MV-4-11 (cell line): Measurements from ENCODE around the gene CXCR2.
"Not testable (repeated sequence)": the region's sequence is repeated elsewhere in the genome, so short reads cannot be mapped to it uniquely, and the experiment has no call there.

Experiments
- DNase-seq: peaks from one replicate; lab custom pipeline; 2025; lab: John Stamatoyannopoulos, UW

The CXCR2 gene

DNA sequence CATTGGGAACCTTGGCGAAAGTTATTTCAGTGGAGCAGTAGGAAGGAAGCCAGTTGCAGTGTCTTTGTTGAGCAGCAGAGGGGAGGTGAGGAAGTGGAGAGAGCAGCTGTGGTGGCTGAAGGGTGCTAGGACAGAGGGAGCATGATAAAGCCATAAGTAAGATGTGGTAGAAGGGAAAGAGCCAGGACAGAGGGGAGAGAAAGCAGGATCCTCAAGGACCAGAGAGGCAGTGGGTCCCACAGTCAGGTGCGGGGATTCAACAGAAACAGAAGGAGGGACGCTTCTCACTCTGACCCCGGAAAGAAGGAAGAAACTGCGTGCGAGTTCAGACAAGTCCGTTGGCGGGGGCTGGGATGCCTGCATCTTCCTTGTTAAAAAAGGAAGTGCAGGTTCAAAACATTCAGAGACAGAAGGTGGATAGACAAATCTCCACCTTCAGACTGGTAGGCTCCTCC, at the start of gene CXCR2:
Gene CXCR2 (plus strand): TSS at position 403 of the 455 bp plus-strand sequence. CDS start 8,774 bp downstream, outside the sequence.
- DNase-seq = peak; percentile 84

DNA sequence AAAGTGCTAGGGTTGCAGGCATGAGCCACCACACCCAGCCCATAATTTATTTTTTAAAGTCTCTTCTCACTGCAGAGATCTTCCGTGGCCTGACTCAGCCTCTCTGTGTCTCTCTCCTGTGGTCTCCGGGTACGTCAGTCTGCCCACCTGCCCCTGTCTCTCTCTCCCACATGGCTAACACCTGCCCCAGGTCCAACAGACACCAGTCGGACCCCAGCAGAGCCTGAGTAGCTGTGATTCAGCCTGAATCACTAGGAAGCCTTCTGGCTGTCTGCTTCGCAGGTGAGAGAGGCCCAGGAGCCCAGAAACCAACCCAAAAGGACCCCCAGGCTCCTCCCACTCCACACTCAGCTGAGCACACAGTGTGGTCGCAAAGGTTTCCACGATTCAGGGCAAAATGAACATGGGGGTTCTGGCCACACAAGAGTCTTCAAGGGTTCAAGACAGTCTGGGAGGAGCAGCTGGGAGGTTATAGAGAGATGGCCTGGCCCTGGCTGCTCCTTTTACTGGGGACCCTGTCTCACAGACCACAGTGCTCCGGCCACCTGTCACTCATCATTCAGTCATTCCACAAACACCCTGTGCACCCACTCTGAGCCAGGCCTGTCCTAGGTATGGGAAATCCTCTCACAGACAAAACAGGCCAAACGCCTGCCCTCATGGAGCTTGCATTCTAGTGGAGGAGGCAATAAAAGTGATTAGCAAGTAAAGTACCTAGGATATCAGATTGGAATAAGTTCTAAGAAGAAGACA, 48.2 kb upstream of the CXCR2 start:
- DNase-seq = no peak

DNA sequence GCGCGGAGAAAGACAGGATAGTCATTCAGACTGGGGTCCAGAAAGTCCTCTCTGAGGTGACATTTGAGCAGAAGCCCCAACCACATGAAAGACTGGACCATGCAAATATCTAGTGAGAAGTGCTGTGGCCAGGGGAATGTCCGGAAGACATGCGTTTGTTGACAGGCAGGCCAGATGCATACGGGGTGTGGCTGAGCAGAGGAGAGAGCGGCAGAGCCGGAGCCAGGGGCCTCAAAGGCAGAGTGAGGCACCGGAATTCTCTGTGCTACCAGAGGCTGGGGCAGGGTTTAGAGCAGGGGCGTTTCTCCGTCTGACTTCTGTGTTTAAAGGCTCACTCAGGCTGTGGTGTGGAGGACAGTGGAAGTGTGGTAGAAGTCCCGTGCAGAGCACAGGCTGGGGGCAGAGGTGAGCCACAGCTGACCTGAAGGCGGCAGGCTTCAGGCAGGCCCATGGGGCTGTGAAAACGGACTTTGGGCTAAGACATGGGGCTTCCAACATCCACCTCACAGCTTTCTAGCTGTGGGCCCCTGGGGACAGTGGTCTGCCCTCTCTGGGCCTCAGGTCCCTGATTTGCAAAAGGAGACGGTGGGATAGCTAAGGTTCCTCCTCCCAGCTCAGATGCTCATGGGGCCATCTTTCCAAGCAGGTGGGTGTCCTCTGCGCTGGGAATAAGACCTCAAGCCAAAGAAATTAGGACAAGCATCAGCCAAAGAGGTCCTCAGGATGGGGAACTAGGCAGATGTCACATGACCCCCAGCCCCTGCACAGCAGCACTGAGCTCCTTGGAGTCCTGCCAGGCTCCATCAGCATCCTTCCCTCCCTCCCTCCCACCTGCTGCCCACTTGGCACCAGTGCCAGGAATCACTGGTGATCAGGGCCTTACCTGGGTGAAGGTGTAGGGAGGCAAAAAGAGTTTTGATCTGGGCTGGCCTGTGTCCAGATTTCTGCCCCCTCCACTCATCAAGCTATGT, 45.6 kb upstream of the CXCR2 start:
- no peak for DNase-seq

DNA sequence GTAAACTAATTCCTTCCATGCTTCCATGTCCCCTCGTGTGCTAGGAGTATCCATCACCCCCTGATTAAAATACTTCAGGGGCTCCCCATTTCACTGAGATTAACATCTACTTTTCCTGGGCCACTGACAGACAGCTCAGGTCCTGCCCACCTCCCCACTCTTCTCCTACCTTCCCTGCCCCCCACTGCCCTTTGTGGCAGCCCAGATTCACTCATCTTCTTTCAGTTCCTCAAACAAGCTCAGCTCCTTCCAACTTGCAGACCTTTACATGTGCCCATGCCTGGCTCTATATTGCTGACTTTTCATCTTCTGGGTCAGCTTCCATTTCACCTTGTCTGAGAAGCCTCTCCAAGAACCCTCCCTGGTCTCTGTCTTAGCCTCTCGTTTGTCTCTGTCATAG, 44.8 kb upstream of the CXCR2 start:
- peak; percentile 75 for DNase-seq

DNA sequence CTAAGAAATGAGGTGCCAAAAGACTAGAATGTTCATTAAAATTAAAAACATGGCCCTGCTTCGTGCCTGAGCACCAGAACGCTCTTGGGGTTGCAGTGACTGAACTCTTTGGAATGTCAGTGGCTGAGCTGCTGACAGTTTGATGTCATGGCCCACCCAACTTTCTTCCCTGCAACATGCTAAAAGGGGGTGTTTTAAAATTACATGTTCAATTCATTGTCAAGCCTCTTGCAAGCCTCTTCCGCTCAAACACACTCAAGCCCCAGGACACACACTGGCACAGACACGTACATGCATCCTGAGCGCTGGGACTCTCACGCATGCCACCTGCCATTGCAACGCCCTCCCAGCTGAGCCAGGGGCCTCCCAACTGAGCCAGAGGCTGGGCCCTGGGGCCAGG, 44.1 kb upstream of the CXCR2 start:
- no peak for DNase-seq

DNA sequence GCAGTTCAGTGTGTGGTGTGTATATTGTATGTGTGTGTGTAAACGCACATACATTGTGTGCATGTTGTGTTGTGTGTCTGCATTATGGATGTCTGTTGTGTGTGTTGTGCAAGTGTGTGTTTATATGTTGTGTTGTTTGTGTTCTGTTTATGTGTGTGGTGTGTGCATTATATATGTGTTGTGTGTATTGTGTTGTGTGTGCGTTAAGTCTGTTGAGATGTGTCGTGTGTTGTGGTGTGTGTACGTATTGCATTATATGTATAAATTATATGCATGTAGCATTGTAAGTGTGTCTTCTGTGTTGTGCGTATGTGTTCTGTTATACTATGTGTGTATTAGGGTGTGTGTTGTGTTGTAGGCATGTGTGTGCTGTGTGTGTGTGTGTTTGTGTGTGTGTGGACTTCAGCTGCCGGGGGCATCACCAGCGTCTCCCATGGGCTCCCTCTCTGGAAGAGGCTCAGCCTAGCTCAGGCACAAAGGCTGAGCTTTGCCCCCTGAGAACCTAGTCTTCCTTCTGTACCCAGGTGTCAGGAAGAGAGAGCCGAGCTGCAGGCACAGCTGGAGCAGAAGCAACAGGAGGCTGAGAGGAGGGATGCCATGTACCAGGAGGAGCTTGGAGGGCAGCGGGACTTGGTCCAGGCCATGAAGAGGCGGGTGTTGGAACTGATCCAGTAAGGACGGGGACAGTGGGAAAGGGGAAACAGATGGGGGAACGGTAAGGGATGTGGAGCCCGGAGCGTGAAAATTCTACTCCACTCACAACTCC, 43.1 kb upstream of the CXCR2 start:
- DNase-seq = no peak

DNA sequence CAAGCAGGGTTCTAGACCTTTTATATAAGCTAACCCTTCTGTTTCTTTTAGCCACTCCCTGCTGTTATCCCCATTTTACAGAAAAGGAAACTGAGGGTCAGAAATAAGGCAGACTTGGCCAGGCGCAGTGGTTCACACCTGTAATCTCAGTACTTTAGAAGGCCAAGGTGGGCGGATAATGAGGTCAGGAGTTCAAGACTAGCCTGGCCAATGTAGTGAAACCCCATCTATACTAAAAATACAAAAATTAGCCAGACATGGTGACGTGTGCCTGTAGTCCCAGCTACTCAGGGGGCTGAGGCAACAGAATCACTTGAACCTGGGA, 42.5 kb upstream of the CXCR2 start:
- DNase-seq = no peak

DNA sequence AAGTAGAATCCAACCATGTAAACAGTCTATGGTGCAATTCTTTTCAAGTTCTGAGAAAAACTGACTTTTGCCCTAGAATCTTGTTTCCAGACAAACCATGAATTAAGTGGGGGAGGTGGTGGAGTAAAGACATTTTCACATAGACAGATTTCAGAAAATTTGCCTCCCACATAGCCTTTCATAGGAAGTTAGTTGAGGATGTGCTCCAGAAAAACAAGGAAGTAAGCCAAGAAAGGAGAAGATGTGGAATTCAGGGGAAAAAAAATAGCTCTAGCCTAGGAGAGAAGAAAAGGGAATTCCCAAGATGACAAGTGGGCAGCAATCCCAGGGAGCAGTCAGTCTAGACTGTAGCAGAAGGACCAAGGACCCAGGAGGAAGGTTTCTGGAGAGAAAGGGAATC, 39.4 kb upstream of the CXCR2 start:
- DNase-seq = no peak

DNA sequence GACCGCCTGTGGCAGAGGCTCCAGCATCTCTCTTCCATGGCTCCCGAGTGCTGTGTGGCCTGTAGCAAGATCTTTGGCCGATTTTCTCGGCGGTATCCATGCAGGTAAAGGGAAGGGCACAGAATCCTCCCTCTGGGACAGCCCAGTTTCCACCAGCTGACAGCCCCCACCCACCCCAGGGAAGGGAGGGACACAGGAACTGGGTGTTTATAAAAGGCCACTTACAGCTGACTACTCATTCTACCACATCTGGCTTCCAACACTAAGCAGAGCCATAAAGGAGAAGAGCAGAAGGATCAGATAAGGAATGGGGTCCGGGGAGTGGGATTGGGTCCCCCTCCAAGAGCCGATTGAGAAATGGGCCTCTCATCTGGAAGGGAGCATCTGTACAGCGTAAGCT, 36.6 kb upstream of the CXCR2 start:
- DNase-seq = no peak

DNA sequence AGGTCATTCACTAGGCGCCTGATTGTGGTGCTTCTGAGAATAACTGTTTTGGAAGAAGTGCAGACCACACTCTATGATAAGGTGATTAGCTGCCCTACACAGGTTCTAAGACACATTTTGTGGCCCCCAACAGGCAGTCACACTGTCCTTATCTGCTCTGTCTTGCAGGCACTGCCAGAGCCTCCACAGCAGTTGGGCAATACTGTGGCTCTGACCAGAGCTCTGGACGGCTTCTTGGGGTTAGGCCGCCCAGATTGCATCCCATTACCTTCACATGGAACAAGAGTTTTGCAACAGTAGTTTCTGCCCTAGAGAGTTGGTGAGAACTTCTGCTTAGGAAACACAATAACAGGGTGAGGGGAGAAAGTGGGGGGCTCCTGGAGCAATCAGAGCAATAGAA, 34.1 kb upstream of the CXCR2 start:
- peak; percentile 92 for DNase-seq

DNA sequence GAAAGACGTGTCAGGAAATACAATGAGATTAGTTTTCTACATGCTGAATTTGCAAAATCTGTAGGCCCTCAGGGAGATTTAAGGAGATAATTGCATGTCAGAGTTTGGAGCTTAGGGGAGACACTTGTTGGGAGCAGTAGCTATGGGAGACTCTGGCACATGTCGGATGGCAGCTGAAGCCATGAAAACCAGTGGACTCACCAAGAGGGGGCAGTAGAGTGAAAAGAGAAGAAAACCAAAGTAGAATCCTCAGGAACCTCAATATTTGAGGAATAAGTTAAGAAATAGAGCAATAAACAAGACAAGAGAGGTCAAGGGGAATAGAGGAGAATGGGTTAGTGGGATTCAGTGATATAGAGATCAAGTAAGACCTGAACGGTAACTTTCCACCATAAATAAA, 31.9 kb upstream of the CXCR2 start:
- no peak for DNase-seq

DNA sequence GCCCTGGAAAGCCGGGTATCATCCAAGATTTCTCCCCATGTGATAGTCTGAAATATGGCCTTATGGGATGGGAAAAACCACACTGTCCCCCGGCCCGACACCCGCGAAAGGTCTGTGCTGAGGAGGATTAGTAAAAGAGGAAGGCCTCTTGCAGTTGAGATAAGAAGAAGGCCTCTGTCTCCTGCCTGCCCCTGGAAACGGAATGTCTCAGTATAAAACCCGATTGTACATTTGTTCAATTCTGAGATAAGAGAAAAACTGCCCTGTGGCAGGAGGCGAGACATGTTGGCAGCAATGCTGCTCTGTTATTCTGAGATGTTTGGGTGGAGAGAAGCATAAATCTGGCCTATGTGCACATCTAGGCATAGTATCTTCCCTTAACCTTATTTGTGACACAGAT, 30.0 kb upstream of the CXCR2 start:
- DNase-seq = peak; percentile 38

DNA sequence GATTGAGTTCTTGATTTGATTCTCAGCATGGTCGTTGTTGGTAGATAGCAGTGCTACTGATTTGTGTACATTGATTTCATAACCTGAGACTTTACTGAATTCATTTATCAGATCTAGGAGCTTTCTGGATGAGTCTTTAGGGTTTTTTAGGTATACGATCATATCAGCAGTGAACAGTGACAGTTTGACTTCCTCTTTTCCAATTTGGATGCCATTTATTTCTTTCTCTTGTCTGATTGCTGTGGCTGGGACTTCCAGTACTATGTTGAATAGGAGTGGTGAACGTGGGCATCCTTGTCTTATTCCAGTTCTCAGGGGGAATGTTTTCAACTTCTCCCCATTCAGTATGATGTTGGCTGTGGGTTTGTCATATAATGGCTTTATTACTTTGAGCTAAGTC, 27.9 kb upstream of the CXCR2 start:
- DNase-seq = no peak

DNA sequence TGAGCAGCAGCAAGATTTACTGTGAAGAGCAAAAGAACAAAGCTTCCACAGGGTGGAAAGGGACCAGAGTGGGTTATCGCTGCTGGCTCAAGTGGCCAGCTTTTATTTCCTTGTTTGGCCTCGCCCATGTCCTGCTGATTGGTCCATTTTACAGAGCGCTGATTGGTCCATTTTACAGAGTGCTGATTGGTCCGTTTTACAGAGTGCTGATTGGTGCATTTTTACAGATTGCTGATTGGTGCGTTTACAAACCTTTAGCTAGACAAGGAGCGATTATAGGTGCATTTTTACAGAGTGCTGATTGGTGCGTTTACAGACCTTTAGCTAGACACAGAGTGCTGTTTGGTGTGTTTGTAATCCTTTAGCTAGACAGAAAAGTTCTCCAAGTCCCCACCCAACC, 17.0 kb upstream of the CXCR2 start:
- DNase-seq = not testable (repeated sequence)

DNA sequence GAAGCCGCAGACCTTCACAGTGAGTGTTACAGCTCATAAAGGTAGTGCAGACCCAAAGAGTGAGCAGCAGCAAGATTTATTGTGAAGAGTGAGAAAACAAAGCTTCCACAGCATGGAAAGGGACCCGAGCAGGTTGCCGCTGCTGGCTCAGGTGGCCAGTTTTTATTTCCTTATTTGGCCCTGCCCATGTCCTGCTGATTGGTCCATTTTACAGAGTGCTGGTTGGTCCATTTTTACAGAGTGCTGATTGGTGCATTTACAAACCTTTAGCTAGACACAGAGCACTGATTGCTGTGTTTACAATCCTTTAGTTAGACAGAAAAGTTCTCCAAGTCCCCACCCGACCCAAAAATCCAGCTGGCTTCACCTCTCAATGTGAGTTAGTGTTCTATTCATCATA, 4.0 kb upstream of the CXCR2 start:
- DNase-seq = not testable (repeated sequence)

DNA sequence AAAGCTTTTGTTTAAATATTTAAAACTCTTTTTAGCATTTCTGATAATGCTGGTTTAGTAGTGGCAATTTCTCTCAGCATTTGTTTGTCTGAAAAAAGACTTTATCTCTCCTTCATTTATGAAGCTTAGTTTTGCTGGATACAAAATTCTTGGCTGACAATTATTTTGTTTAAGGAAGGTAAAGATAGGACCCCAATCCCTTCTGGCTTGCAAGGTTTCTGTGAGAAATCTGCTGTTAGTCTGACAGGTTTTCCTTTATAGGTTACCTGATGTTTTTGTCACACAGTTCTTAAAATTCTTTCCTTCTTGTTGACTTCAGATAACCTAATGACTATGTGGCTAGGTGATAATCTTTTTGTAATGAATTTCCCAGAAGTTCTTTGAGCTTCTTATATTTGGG, 3.5 kb upstream of the CXCR2 start:
- not testable (repeated sequence) for DNase-seq

DNA sequence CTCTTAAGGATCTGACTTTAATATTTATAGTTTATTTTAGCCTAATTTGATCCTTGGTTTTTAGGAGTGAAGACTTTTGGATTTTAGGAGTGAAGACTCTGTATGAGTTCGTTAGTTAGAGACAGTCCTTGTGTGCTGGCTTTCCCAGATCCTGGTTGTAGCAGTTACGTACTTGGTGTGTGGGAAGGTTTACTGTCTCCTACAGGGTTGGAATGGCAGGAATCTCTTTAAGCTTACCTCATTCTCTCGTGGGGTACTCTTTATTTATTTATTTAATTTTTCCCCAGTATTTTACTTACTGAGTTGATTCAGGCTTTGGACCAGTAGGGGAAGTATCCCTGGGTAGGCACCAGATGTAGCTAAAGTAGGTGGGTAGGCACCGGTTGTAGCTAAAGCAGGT, 1.8 kb upstream of the CXCR2 start:
- no peak for DNase-seq

DNA sequence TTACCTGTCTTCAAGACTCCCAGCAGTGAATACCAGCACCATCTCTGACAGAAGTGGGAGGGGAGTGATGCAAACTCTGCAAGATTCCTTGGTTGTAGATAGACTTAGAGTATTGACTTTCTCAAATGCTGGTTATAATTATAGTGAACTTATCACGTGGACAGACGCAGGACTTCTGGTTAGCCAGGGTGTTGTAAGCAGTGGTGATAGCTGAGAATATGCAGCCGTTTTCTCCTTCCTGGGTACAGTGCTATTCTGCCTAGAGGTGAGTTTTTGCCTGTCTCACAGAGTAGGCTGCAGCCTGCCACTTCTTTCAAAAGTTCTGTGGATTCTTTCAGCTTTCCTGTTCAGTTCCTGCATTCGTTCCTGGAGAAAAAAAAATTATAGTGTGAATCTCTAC, 733 bp upstream of the CXCR2 start:
- DNase-seq = peak; percentile 42

DNA sequence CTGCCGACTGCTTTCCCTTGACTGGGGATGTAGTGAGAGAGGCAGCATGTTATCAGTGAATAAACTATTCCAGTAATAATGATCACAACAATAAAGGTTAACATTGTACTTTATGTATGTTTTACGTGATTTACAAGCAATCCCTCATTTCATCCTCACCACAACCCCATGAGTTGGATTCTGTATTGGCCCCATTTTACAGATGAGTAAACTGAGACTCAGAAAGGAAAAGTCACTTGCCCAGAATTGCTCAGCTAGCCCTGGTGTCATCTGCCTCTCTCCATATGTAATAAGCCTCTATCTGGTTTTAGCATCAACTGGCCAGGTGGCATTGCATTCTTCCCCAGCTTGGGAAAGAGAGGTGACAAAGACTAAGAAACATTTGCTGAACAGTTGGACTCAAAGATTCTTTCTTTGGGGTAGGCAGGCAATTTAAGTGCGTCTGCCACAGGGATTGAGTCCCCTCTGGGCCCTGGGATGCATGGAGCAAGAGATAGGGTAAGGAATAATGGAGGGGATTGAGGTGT, 2.2 kb downstream of the CXCR2 start:
- DNase-seq = no peak

DNA sequence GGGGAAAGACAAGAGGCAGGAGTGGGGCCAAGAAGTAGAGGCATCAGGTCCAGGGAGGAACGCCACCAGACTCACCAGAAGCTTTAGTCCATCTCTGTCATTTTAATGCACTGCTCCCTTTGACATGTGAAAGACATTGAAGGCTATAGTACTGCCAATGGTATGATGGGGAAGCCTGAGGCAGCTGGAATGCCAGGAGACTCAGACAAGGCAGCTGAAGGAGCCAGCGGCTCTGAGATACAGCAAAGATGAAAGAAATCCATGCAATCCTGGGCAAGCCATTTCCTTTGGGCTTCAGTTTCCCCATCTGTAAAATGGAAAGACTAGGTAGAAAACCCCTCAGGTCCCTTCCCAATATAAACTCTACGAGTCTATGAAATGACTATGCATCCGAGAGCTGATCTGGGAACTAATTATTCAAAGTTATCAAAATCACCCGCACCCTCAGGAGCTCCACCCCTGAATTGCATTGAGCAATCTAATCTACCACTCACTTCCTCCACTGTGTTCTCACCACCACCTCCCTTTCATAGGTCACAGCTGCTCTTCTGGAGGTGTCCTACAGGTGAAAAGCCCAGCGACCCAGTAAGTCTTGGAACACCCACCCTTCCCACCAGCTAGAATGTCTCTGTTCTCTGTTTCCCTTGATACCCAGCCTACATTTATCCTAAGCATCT, 3.1 kb downstream of the CXCR2 start:
- peak; percentile 21 for DNase-seq

DNA sequence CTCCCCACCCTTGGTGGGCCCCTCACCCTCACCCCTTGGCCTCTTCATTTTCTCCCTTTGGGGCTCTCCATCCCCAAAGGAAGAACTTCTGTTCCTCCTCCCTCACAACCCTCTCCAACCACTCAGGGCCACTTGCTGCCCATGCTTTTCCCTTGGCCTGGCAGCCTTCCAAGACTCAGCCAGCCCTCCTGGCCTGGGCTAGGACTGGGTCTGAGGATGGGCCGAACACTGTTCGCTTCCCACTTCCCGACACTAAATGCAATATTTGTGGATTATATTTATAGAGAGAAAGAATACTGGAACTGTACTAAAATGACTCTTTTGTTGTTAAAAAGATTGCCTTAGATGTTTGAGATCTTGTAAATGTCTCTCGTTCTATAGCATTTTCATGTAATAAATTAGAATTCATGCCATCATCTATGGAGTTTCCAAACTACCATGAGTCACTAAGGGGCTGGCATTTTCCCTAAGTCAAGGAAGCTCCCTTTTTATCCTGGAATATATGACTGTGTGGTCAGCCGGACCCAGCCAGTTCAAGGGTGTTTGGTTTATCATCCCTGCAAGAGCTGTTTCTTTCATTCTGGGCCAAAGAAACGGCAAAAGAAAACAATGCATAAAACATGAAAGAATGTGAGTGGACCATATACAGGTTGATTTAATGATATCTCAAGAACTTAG, 3.8 kb downstream of the CXCR2 start:
- no peak for DNase-seq
